Nephron (organoid): ENCODE results near the gene RAB3GAP2.
"Not testable (repeated sequence)": the region's sequence is repeated elsewhere in the genome, so short reads cannot be mapped to it uniquely, and the experiment has no call there.

ENCODE experiments used
- H3K27ac Mint-ChIP-seq, 3 experiments: 2 replicates each; pipeline ENCODE4 v1.8.0; 2020; ENCODE audit warnings: mixed read lengths in 3 of 3, mild to moderate bottlenecking in 2 of 3, moderate library complexity in 1 of 3
- H3K27me3 Mint-ChIP-seq: 2 replicates; pipeline ENCODE4 v1.8.0; 2021; ENCODE audit warnings: low read depth, mild to moderate bottlenecking, moderate library complexity, mixed read lengths
- H3K36me3 Mint-ChIP-seq: 2 replicates; pipeline ENCODE4 v1.8.0; 2020; ENCODE audit warnings: low read depth, mixed read lengths
- H3K4me1 Mint-ChIP-seq: 2 replicates; pipeline ENCODE4 v1.8.0; 2020; ENCODE audit warnings: mixed read lengths
- H3K4me3 Mint-ChIP-seq, 3 experiments: 2 replicates each; pipeline ENCODE4 v1.8.0; 2020; ENCODE audit warnings: mild to moderate bottlenecking in 3 of 3, mixed read lengths in 3 of 3, moderate library complexity in 2 of 3
- H3K9me3 Mint-ChIP-seq: 2 replicates; pipeline ENCODE4 v1.8.0; 2020; ENCODE audit warnings: mixed read lengths
- CTCF ChIP-seq, 3 experiments: fragments of 200-600 bp; sonication (generic); IDR thresholded peaks; one replicate each; pipeline ENCODE4 v1.5.0; 2021; ENCODE audit warnings: antibody characterized with exemption in 3 of 3; ENCODE audit not compliant: unreplicated experiment in 3 of 3

Gene RAB3GAP2

DNA sequence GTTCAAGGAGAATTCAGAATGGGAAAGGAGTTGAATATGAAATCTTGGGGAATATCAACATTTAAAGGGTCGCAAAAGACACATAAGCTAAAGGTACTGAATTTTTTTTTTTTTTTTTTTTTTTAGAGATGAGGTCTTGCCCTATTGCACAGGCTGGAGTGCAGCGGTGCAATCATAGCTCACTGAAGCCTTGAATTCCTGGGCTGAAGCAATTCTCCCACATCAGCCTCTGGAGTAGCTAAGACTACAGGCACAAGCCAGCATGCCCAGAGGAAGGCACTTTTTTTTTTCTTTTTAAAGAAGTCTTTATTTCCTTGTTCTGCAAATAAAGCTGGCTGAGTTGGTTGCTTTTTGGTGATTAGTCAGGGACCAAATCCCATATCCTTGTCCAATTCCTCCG is 44.1 kb upstream of the RAB3GAP2 start:
- TF ChIP-seq CTCF (IDR thresholded peaks at IDR 0.05; ENCODE audit: unreplicated experiment in 3 of 3): no peak
- Mint-ChIP-seq H3K36me3 (no peaks in the 10 kb centered on the region), H3K9me3 (no peaks in the 10 kb centered on the region), H3K4me1 (no peaks in the 10 kb centered on the region), H3K4me3 (no peak overlapping the region), H3K27me3 (peaks cover 4% of the 10 kb centered on the region), H3K27ac (no peak overlapping the region)

DNA sequence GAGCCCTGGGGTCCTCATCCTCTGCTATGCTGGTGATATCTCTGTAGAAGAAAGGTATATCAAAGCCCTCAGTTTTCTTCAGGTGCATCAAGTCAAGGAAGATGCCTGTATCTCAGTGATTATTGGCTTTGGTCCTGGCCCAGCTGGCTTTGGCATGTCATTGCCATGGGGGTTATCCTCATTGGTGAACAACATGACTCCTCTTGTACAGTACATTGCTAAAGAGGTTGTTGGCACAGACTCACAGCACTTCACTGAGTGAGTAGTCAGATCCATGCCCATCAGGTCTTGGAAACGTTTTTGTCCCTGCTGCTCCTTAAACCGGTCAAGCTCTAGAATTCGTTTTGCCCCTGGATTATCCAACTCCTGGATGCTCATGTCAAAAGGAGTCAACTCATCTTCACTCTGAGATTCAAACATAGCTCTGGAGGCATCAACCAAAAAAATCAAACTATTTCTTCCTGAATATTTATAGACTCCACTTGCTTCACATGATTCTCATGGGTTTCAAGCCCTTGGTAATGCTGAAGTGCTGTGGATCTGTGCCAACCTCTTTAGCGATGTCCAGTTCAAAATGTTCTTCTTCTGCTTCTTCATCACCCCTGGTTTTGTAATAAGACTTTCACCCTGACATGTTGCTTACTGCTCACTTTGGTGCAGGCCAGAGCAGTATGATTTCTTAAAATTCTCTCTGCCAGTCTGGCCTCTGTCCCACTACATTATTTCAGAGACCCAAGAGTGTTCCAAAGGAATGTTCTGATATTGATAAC is 43.0 kb upstream of the RAB3GAP2 start:
- Mint-ChIP-seq H3K9me3 (no peaks in the 10 kb centered on the region), H3K27me3 (peaks cover 4% of the 10 kb centered on the region), H3K4me3 (no peak overlapping the region), H3K36me3 (no peaks in the 10 kb centered on the region), H3K4me1 (no peaks in the 10 kb centered on the region), H3K27ac (no peak overlapping the region)
- TF ChIP-seq CTCF (IDR thresholded peaks at IDR 0.05; ENCODE audit: unreplicated experiment in 3 of 3): no peak

- no peaks in the 10 kb centered on the region for H3K27me3 Mint-ChIP-seq
- H3K36me3 Mint-ChIP-seq: no peaks in the 10 kb centered on the region
- no peak for TF ChIP-seq CTCF (IDR thresholded peaks at IDR 0.05; ENCODE audit: unreplicated experiment in 3 of 3)
- H3K4me3 Mint-ChIP-seq: no peak overlapping the region
- H3K4me1 Mint-ChIP-seq: no peaks in the 10 kb centered on the region
- H3K9me3 Mint-ChIP-seq: peaks cover 3% of the 10 kb centered on the region
- no peak overlapping the region for H3K27ac Mint-ChIP-seq
Observed at GRCh38 chr1:220313576-220313975, 41.3 kb upstream of the RAB3GAP2 start.

DNA sequence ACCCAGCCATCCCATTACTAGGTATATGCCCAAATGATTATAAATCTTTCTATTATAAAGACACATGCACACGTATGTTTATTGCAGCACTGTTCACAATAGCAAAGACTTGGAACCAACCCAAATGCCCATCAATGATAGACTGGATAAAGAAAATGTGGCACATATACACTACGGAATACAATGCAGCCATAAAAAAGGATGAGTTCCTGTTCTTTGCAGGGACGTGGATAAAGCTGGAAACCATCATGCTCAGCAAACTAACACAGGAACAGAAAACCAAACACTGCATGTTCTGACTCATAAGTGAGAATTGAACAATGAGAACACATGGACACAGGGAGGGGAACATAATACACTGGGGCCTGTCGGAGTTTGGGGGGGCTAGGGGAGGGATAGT is 37.9 kb upstream of the RAB3GAP2 start:
- not testable (repeated sequence) for H3K4me3 Mint-ChIP-seq, H3K27me3 Mint-ChIP-seq, H3K4me1 Mint-ChIP-seq, H3K27ac Mint-ChIP-seq, H3K36me3 Mint-ChIP-seq
- peaks cover 14% of the 10 kb centered on the region for H3K9me3 Mint-ChIP-seq

DNA sequence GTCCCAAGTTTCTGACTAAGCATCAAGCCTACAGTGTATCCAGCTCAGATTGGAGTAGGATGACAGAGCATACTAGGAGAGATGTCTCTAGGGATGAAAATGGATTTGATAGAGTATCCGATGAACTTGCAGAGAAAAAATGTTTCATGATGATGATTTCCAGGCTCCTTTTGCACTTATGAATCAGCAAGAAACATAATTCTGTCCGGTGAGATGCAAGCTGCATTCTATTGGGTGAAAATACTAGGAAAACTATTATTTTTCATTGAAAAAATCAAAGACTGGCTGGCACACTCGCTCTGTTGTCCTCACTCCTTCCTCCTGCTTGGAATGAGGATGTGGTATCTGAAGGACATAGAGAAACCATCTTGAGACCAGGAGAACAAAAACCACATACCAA is 35.4 kb upstream of the RAB3GAP2 start:
- no peak for TF ChIP-seq CTCF (IDR thresholded peaks at IDR 0.05; ENCODE audit: unreplicated experiment in 3 of 3)
- Mint-ChIP-seq H3K4me1 (no peaks in the 10 kb centered on the region), H3K27me3 (peaks cover 4% of the 10 kb centered on the region), H3K36me3 (no peaks in the 10 kb centered on the region), H3K4me3 (no peak overlapping the region), H3K27ac (no peak overlapping the region), H3K9me3 (peaks cover 21% of the 10 kb centered on the region)

DNA sequence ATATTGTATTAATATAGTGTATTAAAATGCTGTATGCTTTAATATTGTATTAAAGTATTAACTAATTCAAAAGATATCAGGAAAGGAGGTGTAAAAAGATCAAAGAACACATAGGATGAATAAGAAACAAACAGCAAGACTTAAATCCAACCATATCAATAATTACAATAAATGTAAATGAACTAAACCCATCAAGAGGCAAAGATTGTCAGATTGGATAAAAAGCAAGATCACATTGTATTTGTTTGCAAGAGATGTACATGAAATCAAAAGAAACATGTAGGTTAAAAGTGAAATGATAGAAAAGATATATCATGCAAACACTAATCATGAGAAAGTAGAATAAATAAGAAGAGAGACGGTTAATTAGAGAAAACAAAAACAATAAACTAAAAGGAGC is 34.1 kb upstream of the RAB3GAP2 start:
- H3K4me3 Mint-ChIP-seq: no peak overlapping the region
- H3K27ac Mint-ChIP-seq: no peak overlapping the region
- TF ChIP-seq CTCF (IDR thresholded peaks at IDR 0.05; ENCODE audit: unreplicated experiment in 3 of 3): no peak
- H3K4me1 Mint-ChIP-seq: no peaks in the 10 kb centered on the region
- H3K9me3 Mint-ChIP-seq: peaks cover 21% of the 10 kb centered on the region
- peaks cover 4% of the 10 kb centered on the region for H3K27me3 Mint-ChIP-seq
- H3K36me3 Mint-ChIP-seq: no peaks in the 10 kb centered on the region
